IgD-negative memory B cell (primary cell): ENCODE data around the gene BRS3. TPM values are rescaled to one million over a fixed set of nuclear protein-coding genes. Genes with fewer than 3 reads are reported as not detected.

Source experiments
- H3K27ac Mint-ChIP-seq, 3 donors: one replicate each; pipeline ENCODE4 v1.8.0; 2020 to 2022; ENCODE audit warnings: mild to moderate bottlenecking in 3 of 3, mixed read lengths in 3 of 3, moderate library complexity in 1 of 3
- H3K27me3 Mint-ChIP-seq: one replicate; pipeline ENCODE4 v1.8.0; 2021; ENCODE audit warnings: mixed read lengths
- H3K36me3 Mint-ChIP-seq: one replicate; pipeline ENCODE4 v1.8.0; 2020; ENCODE audit warnings: mild to moderate bottlenecking, mixed read lengths
- H3K4me1 Mint-ChIP-seq, 3 donors: one replicate each; pipeline ENCODE4 v1.8.0; 2020 to 2022; ENCODE audit warnings: mixed read lengths in 3 of 3, mild to moderate bottlenecking in 1 of 3
- H3K4me3 Mint-ChIP-seq, 4 donors: one replicate each; pipeline ENCODE4 v1.8.0; 2020 to 2022; ENCODE audit warnings: mild to moderate bottlenecking in 4 of 4, mixed read lengths in 4 of 4, moderate library complexity in 3 of 4
- H3K9me3 Mint-ChIP-seq, 3 donors: one replicate each; pipeline ENCODE4 v1.8.0; 2020 to 2021; ENCODE audit warnings: mixed read lengths in 3 of 3, mild to moderate bottlenecking in 1 of 3
- polyA plus RNA-seq: library from polyadenylated mRNA; unstranded; fragments of 300-500 nt; fragmentation: Illumina TruSeq; gene quantifications from one replicate; pipeline ENCODE4 v1.2.3, GENCODE V29; 2021

Gene BRS3
- polyA plus RNA-seq, 1 donor from 2014 or later, result not detected

DNA sequence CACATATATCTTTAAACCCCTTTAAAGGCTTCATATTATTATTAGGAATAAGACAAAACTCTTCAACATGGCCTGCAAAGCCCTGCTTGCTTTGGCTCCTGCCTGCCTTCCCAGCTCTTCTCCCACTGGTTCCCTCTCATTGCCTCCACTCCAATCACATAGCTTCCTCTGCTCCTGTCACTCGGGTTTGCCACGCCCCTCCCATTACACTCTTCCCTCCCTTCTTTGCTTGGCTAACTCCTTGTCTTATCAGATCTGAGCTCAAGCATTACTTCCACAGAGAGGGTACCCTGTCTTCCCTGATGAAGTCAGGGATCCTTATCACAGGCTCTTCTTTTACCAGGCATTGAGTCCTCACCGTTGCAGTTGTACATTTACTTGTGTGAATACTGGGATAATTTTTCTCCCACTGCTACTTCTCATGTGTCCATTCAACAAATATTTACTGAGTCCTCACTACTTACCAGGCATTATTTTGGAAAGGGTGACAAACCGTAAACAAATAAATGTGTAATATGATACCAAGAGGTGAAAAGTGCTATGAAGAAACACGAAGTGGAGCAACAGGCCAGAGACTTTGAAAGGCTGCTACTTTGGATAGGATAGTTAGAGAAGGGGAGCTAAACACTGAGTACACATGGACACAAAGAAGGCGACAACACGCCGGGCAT is 41.0 kb downstream of the BRS3 start:
- Mint-ChIP-seq H3K4me1 (no peaks in the 10 kb centered on the region), H3K27me3 (peaks cover 8% of the 10 kb centered on the region), H3K27ac (no peak overlapping the region), H3K4me3 (no peak overlapping the region), H3K36me3 (peaks cover 2% of the 10 kb centered on the region), H3K9me3 (no peaks in the 10 kb centered on the region)

DNA sequence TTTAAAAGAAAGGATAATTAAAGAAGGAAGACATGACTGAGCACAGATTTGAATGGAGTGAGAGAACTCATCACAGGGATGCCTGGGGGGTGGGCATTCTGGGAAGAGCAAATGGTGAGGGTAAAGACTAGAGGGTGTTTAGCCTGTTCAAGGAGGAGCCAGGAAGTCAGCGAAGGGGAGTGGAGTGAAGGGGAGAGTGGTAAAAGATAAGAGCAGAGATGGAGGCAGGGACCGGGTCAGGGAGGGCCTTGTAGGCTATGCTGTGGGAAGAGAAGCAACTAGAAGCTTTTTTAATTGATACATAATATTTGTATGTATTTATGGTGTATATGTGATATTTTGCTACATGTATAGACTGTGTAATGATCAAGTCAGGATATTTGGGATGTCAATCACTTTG is 42.0 kb downstream of the BRS3 start:
- Mint-ChIP-seq H3K9me3 (no peaks in the 10 kb centered on the region), H3K27me3 (peaks cover 10% of the 10 kb centered on the region), H3K36me3 (peaks cover 2% of the 10 kb centered on the region), H3K27ac (peak overlapping the region in 1 of 3 donors; percentile 44), H3K4me1 (no peaks in the 10 kb centered on the region), H3K4me3 (no peak overlapping the region)

DNA sequence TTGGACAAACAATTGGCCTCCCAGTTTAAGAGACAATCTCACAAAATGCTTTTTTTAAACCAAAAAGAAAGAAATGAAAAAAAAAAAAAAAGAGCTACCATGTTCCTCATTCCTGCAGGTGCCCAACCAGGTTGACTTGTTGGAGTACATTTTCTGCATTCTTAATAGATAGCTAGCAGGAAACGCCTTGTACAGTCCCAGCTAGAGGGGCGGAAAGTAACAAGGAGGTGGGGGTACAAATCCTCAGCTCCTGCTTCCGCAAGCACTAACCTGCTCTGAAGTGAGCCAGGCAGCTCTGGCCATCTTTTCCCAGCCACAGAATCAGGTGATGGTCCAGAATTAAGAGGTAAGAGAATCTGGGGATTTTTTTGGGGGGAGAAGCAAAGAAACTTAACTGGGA is 44.2 kb downstream of the BRS3 start, which contains the start of gene VGLL1:
TSS of gene VGLL1 (plus strand) at position 265 of the 400 bp plus-strand sequence. CDS start 3,806 bp downstream, outside the sequence.
- H3K27me3 Mint-ChIP-seq, result peaks cover 10% of the 10 kb centered on the region
- H3K27ac Mint-ChIP-seq, result peak within 1 kb of the TSS in 1 of 3 donors; percentile 29
- no peaks in the 10 kb centered on the region for H3K9me3 Mint-ChIP-seq
- H3K36me3 Mint-ChIP-seq, result peaks cover 2% of the 10 kb centered on the region
- no peak within 1 kb of the TSS for H3K4me3 Mint-ChIP-seq
- H3K4me1 Mint-ChIP-seq, result no peaks in the 10 kb centered on the region

DNA sequence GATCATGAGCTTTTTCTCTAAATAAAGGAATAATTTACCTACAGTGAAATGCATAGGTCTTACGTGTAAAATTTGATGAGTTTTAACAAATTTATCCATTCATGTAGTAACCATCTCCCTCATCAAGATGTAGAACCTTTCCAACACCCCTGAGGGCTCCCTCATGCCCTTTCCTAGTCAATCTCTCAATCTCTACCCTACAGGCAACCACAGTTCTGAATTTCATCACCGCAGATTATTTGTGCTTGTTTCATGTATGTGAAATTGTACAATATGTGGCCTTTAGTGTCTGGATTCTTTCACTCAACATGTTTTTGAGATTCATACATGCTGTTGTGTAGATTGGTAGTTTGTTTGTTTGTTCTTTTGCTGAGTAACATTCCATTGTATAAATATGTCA is 46.4 kb downstream of the BRS3 start:
- Mint-ChIP-seq H3K4me3 (no peak overlapping the region), H3K4me1 (no peaks in the 10 kb centered on the region), H3K27ac (no peak overlapping the region), H3K36me3 (no peaks in the 10 kb centered on the region), H3K9me3 (no peaks in the 10 kb centered on the region), H3K27me3 (peaks cover 9% of the 10 kb centered on the region)

DNA sequence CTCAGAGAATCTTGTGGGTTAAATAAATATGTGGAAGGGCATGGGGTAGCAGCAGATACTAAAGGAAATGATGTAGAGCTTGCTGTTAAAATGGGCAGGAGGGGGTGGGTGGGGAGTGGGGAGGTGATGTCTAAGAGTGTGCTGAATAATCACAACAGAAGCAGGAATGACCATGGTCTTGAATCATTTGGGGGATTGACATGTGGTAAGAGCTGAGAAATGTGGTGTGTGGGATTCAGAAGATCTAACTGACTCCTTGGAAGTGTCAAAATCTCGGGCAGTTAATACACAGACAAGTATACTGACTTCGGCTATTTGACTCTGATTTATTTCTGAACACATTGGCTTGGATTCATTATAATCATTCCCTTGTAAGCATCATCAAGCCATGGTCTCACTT is 51.1 kb downstream of the BRS3 start:
- peaks cover 7% of the 10 kb centered on the region for H3K27me3 Mint-ChIP-seq
- no peaks in the 10 kb centered on the region for H3K36me3 Mint-ChIP-seq
- H3K27ac Mint-ChIP-seq, result no peak overlapping the region
- H3K9me3 Mint-ChIP-seq, result no peaks in the 10 kb centered on the region
- H3K4me1 Mint-ChIP-seq, result no peaks in the 10 kb centered on the region
- no peak overlapping the region for H3K4me3 Mint-ChIP-seq

DNA sequence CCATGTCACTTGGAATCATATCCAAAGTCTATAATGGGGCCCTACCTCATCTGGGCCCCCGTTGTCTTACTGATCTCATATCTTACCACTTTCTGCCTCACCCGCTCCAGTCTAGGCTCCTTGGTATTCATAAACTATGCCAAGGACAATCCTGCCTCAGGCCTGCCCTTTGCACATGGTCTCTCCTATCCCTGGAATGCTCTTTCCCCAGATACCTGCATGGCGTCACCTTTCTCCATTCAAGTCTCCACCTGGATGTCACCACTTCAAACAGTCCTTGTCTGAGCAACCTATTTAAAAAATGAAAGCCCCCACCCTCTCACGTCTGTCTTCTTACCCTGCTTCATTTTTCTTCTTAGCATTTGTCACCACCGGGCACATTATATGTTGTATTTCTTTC is 52.5 kb downstream of the BRS3 start:
- H3K4me1 Mint-ChIP-seq, result no peaks in the 10 kb centered on the region
- H3K9me3 Mint-ChIP-seq, result no peaks in the 10 kb centered on the region
- H3K27ac Mint-ChIP-seq, result no peak overlapping the region
- no peaks in the 10 kb centered on the region for H3K36me3 Mint-ChIP-seq
- peaks cover 5% of the 10 kb centered on the region for H3K27me3 Mint-ChIP-seq
- H3K4me3 Mint-ChIP-seq, result no peak overlapping the region

DNA sequence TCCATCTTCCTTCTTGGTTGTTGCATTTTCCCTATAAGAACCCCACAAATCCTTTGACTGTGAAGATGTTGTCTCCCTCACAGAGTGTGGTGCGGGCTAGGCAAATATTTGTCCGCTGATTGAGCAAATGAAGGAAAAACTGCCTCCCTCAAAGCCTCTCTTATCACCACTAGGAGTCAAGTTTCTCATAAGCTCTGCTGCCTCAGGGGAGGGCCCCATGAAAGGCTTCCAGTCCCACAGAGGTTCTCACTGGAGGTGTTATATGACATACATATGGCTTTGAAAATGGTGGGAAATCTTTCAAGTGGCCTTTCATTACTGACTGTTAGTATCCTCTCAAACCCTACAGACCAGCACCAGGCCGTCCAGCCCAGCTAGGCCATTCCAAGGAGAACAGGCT is 53.5 kb downstream of the BRS3 start:
- H3K4me1 Mint-ChIP-seq, result no peaks in the 10 kb centered on the region
- no peaks in the 10 kb centered on the region for H3K9me3 Mint-ChIP-seq
- no peak overlapping the region for H3K27ac Mint-ChIP-seq
- peaks cover 5% of the 10 kb centered on the region for H3K27me3 Mint-ChIP-seq
- H3K36me3 Mint-ChIP-seq, result no peaks in the 10 kb centered on the region
- no peak overlapping the region for H3K4me3 Mint-ChIP-seq

DNA sequence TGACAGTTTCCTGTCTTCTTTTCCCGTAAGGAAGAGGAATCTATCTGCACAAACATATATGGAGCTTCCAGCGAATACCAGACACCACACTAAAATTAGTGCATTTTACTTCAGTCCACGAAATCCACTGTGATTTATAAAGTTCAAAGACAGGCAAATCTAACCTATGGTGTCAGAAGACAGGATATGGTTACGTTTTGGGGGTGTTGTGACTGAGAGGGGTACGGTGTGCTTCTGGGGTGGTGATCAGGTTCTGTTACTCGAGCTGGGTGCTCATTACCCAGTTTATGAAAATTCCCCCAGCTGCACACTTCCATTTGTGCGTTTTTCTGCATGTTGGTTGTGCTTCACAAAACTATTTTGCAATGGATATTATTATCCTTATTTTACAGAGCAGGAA is 54.5 kb downstream of the BRS3 start:
- H3K9me3 Mint-ChIP-seq, result no peaks in the 10 kb centered on the region
- no peaks in the 10 kb centered on the region for H3K36me3 Mint-ChIP-seq

More for the DNA sequence above, 54.5 kb downstream of the BRS3 start:
- Mint-ChIP-seq H3K4me1 (no peaks in the 10 kb centered on the region), H3K27ac (no peak overlapping the region), H3K27me3 (peaks cover 5% of the 10 kb centered on the region), H3K4me3 (no peak overlapping the region)

Other genes starting within 250 kb of the BRS3 start
- 8.7 TPM for gene MAP7D3, start 236.5 kb upstream of the BRS3 start, polyA plus RNA-seq
- gene ADGRG4, start 187.0 kb upstream of the BRS3 start, polyA plus RNA-seq, result not detected
- 53.8 TPM for gene HTATSF1, start 9.6 kb downstream of the BRS3 start, polyA plus RNA-seq
- not detected for gene VGLL1, start 44.3 kb downstream of the BRS3 start, polyA plus RNA-seq
- 2.0 TPM for gene CD40LG, start 160.2 kb downstream of the BRS3 start, polyA plus RNA-seq